Nephron (organoid): ENCODE measurements around the gene JCAD.

Experiments
- H3K27ac Mint-ChIP-seq, 3 experiments: 2 replicates each; pipeline ENCODE4 v1.8.0; 2020; ENCODE audit warnings: mixed read lengths in 3 of 3, mild to moderate bottlenecking in 2 of 3, moderate library complexity in 1 of 3
- H3K27me3 Mint-ChIP-seq: 2 replicates; pipeline ENCODE4 v1.8.0; 2021; ENCODE audit warnings: low read depth, mild to moderate bottlenecking, moderate library complexity, mixed read lengths
- H3K36me3 Mint-ChIP-seq: 2 replicates; pipeline ENCODE4 v1.8.0; 2020; ENCODE audit warnings: low read depth, mixed read lengths
- H3K4me1 Mint-ChIP-seq: 2 replicates; pipeline ENCODE4 v1.8.0; 2020; ENCODE audit warnings: mixed read lengths
- H3K4me3 Mint-ChIP-seq, 3 experiments: 2 replicates each; pipeline ENCODE4 v1.8.0; 2020; ENCODE audit warnings: mild to moderate bottlenecking in 3 of 3, mixed read lengths in 3 of 3, moderate library complexity in 2 of 3
- H3K9me3 Mint-ChIP-seq: 2 replicates; pipeline ENCODE4 v1.8.0; 2020; ENCODE audit warnings: mixed read lengths
- TF ChIP-seq, protein P1 (sequence below), 3 experiments: fragments of 200-600 bp; sonication (generic); IDR thresholded peaks; one replicate each; pipeline ENCODE4 v1.5.0; 2021; ENCODE audit warnings: antibody characterized with exemption in 3 of 3; ENCODE audit not compliant: unreplicated experiment in 3 of 3

The JCAD gene

DNA sequence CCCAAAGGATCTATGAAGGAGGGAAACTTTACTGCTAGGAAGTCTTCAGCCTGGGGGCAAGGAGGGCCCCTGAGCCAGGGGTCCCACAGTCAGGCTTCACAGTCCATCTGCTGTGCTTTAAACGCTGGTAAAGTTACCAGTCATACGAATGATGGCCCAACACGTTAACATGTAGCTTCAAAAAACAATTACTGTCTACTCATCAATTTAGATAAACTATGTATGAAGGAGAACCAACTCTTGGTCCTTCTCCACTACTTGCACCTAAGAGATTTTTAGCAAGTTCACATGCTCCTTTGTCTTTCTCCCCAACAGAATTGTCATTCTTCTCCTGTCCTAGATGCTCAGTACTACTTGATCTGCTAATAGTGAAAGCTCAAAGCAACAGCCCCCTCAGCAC, 16.6 kb downstream of the JCAD start:
- Mint-ChIP-seq H3K27me3 (no peaks in the 10 kb centered on the region), H3K4me1 (peaks cover 4% of the 10 kb centered on the region), H3K36me3 (peaks cover 56% of the 10 kb centered on the region), H3K4me3 (no peak overlapping the region), H3K27ac (peak overlapping the region in 1 of 3 experiments; percentile 26), H3K9me3 (no peaks in the 10 kb centered on the region)
- TF ChIP-seq, protein P1, sequence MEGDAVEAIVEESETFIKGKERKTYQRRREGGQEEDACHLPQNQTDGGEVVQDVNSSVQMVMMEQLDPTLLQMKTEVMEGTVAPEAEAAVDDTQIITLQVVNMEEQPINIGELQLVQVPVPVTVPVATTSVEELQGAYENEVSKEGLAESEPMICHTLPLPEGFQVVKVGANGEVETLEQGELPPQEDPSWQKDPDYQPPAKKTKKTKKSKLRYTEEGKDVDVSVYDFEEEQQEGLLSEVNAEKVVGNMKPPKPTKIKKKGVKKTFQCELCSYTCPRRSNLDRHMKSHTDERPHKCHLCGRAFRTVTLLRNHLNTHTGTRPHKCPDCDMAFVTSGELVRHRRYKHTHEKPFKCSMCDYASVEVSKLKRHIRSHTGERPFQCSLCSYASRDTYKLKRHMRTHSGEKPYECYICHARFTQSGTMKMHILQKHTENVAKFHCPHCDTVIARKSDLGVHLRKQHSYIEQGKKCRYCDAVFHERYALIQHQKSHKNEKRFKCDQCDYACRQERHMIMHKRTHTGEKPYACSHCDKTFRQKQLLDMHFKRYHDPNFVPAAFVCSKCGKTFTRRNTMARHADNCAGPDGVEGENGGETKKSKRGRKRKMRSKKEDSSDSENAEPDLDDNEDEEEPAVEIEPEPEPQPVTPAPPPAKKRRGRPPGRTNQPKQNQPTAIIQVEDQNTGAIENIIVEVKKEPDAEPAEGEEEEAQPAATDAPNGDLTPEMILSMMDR (IDR thresholded peaks at IDR 0.05; ENCODE audit: unreplicated experiment in 3 of 3) = no peak

DNA sequence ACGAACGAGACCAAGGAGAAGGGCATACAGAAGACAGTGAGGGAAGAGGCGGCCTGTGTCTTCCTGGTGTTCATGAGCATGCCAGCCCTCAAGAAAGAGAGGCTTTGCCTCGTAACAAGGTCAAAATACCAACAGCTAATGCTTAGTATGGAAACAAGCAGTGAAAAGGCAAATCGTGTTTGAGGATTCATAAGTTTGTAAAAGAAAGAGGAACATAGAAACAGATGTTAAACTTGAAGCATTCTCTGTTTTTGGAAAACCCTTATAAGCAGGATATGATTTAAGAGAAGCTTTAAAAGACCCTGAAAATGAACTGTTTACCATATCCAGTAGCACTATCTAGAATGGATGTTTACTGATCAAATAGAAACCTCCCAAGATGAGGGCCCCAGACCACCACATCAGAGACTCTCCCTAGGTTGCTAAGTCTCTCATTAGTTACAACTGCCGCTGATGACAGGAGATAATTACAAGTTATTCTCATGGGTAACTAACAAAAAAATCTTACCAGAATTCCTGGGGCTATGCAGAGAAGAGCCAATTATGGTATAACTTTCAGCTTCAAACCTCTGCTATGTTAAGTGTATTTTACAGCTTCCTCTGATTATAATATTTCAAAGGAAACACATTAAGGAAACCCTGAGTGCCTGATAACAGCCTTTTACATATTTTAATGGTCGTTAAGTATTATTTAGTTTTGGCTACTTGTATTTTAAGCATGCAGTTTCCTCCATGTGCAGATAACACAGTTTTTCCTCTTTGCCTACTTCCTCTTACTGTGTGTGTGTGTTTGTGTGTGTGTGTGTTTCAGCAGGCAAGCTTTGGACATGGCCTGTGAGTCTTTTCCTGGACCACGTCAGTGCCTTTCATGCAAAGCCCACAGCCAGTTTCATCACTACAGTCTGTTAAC, 17.9 kb downstream of the JCAD start:
- peak overlapping the region; percentile 5 to 51 (median 31) for H3K27ac Mint-ChIP-seq
- H3K4me1 Mint-ChIP-seq = peaks cover 4% of the 10 kb centered on the region
- H3K9me3 Mint-ChIP-seq = no peaks in the 10 kb centered on the region
- TF ChIP-seq, protein P1 (IDR thresholded peaks at IDR 0.05; ENCODE audit: unreplicated experiment in 3 of 3) = no peak
- no peaks in the 10 kb centered on the region for H3K27me3 Mint-ChIP-seq
- peaks cover 58% of the 10 kb centered on the region for H3K36me3 Mint-ChIP-seq
- no peak overlapping the region for H3K4me3 Mint-ChIP-seq

DNA sequence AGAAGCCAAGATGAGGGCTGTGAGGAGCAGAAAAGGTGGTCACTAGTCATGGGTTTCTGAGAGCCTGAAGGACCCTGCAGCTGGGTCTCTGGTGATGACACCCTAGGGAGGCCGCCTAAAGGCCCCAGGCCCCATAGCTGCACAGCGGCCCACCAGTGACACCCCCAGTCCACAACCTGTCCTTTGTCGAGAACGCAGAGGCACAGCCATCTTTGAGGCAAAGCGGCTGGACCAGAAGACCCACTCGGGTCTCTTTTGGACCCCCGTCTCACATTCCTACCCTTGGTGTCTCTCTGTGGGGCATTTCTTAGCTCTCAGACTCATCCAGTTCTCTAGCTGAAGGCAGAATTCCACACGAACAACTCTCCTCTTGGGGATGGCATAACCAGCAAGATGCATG, 18.8 kb downstream of the JCAD start:
- H3K4me1 Mint-ChIP-seq = peaks cover 7% of the 10 kb centered on the region

DNA sequence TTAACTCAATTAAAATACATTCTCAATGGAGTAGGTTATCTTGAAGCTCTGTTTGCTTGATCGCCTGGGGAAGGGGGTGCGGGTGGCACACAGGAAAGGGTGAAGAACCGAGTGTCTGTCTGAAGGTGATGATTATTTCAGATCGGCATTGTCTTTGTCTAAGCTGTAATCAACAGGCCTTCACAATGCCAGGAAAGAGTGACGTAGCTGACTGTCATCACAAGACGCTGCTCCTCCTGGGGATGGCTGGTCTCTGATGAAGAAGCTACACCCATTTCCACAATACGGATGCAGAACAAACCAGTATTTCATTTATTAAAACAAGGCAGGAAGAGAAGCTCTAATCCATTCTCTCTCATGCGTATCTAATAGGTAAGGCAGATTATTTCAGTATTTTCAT, 19.4 kb downstream of the JCAD start:
- H3K4me3 Mint-ChIP-seq = no peak overlapping the region
- H3K4me1 Mint-ChIP-seq = peaks cover 11% of the 10 kb centered on the region
- peak overlapping the region in 2 of 3 experiments; percentile 4 to 29 for H3K27ac Mint-ChIP-seq
- H3K27me3 Mint-ChIP-seq = no peaks in the 10 kb centered on the region
- no peaks in the 10 kb centered on the region for H3K9me3 Mint-ChIP-seq
- TF ChIP-seq, protein P1 (IDR thresholded peaks at IDR 0.05; ENCODE audit: unreplicated experiment in 3 of 3) = no peak
- peaks cover 44% of the 10 kb centered on the region for H3K36me3 Mint-ChIP-seq

More for the DNA sequence above, 18.8 kb downstream of the JCAD start:
- no peaks in the 10 kb centered on the region for H3K27me3 Mint-ChIP-seq
- no peaks in the 10 kb centered on the region for H3K9me3 Mint-ChIP-seq
- TF ChIP-seq, protein P1 (IDR thresholded peaks at IDR 0.05; ENCODE audit: unreplicated experiment in 3 of 3) = no peak
- no peak overlapping the region for H3K27ac Mint-ChIP-seq
- peaks cover 50% of the 10 kb centered on the region for H3K36me3 Mint-ChIP-seq
- no peak overlapping the region for H3K4me3 Mint-ChIP-seq

DNA sequence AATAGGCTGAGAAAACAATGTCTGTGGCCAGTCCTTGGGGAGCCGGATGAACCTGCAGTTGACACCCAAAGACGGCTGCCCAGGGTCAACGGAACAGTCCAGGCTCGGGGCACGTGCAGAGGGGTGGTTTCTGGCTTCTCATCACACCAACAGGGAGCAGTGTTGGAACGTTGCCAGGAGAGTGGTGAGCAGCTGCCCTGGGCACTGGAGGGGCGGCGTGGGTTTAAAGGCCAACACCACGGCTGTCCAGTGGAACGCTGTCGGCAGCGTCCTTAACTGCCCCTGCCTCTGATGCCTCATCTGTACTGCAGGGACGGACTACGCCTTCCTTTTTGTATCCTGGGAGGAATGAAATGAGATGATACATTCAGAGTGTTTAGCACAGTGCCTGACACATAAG, 19.8 kb downstream of the JCAD start:
- peak overlapping the region in 1 of 3 experiments; percentile 4 for H3K27ac Mint-ChIP-seq
- peaks cover 15% of the 10 kb centered on the region for H3K4me1 Mint-ChIP-seq
- H3K27me3 Mint-ChIP-seq = no peaks in the 10 kb centered on the region
- no peak overlapping the region for H3K4me3 Mint-ChIP-seq
- peaks cover 39% of the 10 kb centered on the region for H3K36me3 Mint-ChIP-seq
- TF ChIP-seq, protein P1 (IDR thresholded peaks at IDR 0.05; ENCODE audit: unreplicated experiment in 3 of 3) = no peak
- H3K9me3 Mint-ChIP-seq = no peaks in the 10 kb centered on the region
